H1 (cell line): Measurements from ENCODE around the gene STARD9. TPM values are rescaled to one million over a fixed set of nuclear protein-coding genes. Genes with fewer than 3 reads are reported as not detected.

Experiments
- CEBPB ChIP-seq: IDR thresholded peaks from 2 replicates; pipeline ENCODE4 v1.6.1; 2012; ENCODE audit warnings: low read depth, low read length
- KDM1A ChIP-seq: fragments of 200-600, 300-600 bp; sonication (generic); IDR thresholded peaks from 2 replicates; pipeline ENCODE4 v1.7.1; 2016; ENCODE audit warnings: mild to moderate bottlenecking, low read length, borderline replicate concordance
- KDM4A ChIP-seq: IDR thresholded peaks from one replicate; pipeline ENCODE4 v1.7.1; 2012; ENCODE audit warnings: low read depth, mild to moderate bottlenecking, moderate library complexity, low read length, inconsistent platforms; ENCODE audit not compliant: severe bottlenecking
- MAFK ChIP-seq: IDR thresholded peaks from 2 replicates; pipeline ENCODE4 v1.6.1; 2012; ENCODE audit warnings: low read depth, mild to moderate bottlenecking, improper control_type of control experiment, low read length
- polyA plus RNA-seq, 7 experiments: library from polyadenylated mRNA; depleted of rRNA in 3 of 7; stranded (reverse) in 5 of 7; unstranded in 2 of 7; fragments of >200 nt in 5 of 7; fragments of 200-250 nt in 2 of 7; gene quantifications; 1 replicate in 5 of 7; 2 replicates in 1 of 7; 4 replicates in 1 of 7; pipeline versions ENCODE4 v1.2.1 to v1.2.3, GENCODE V29; 2011 to 2013; ENCODE audit warnings: missing spikeins in 2 of 7, mixed read lengths in 2 of 7
- total RNA-seq: library from RNA; stranded (reverse); fragmentation: NEBNext Ultra II Directional; extraction: Animal tissue kit (Norgen Biotek cat#: 25700); gene quantifications from 2 replicates; pipeline ENCODE4 v1.2.1, GENCODE V29; 2021
- TF ChIP-seq, protein P1 (sequence below): IDR thresholded peaks from 2 replicates; pipeline ENCODE4 v1.6.1; 2012; ENCODE audit warnings: inconsistent platforms

STARD9 gene
- total and polyA plus RNA-seq, 2 of the 8 experiments (the other 6 are each of a cell fraction or from before 2014, with no cell fraction given), result 2.8 to 7.0 TPM

DNA sequence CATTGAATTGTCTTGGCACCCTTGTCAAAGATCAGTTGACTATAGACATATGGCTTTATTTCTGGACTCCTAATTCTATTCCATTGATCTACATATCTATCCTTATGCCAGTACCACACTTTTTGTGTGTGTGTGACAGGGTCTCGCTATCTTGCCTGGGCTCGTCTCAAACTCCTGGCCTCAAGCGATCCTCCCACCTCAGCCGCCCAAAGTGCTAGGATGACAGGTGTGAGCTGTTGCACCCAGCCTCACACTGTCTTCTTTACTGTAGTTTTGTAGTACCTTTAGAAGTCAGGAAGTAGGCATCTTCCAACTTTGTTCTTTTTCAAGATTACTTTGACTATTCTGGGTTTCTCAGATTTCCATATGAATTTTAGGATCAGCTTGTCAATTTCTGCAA, 137.2 kb downstream of the STARD9 start (continued):
- TF ChIP-seq, protein P1, sequence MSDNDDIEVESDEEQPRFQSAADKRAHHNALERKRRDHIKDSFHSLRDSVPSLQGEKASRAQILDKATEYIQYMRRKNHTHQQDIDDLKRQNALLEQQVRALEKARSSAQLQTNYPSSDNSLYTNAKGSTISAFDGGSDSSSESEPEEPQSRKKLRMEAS, result no peak
- no peak for TF ChIP-seq CEBPB
- TF ChIP-seq MAFK, result no peak
- no peak for TF ChIP-seq KDM1A
- TF ChIP-seq KDM4A, result no peak
